GM19468 (cell line): ENCODE measurements around the gene MAN1A1.

Experiments
- ATAC-seq: cut with Tn5 transposase; IDR thresholded peaks from one replicate; pipeline ENCODE4 v1.9.1; 2021; ENCODE audit warnings: mild to moderate bottlenecking, moderate library complexity, moderate number of reproducible peaks; ENCODE audit not compliant: unreplicated experiment; ENCODE audit errors: extremely low read depth

Gene MAN1A1

DNA sequence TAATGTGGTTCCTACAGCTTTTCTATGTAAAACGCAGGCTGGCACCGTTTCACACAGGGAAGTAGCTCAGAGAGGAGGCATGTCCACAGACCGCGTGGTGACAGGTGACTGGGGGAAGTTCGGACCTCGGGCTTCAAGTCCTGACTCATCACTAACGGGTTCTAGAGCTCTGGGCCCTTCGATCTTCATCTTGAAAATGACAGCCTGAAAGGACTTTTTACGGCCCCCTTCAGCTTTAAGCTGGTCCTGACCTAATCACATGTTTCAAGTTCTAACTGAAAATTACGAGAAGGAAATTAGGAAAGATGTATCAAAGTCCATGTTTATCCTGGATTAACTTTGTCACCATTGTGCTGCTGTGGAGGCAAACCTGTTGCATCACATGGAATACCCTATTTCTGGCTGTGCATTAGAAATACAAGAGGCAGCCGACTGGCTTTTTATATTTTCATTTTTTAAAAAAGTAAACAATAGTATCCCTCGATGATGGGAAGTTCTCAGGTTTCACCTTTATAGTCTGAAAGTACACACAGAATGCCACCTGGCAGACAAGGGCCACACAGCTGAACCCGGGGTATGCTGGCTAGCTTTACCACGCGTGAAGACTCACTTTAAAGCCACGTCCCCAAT, 2.0 kb downstream of the MAN1A1 start:
- ATAC-seq = no peak

- ATAC-seq = no peak
Measured at GRCh38 chr6:119346936-119347335, 2.6 kb downstream of the MAN1A1 start.

- no peak for ATAC-seq
Measured at GRCh38 chr6:119346450-119346849, 3.1 kb downstream of the MAN1A1 start.

DNA sequence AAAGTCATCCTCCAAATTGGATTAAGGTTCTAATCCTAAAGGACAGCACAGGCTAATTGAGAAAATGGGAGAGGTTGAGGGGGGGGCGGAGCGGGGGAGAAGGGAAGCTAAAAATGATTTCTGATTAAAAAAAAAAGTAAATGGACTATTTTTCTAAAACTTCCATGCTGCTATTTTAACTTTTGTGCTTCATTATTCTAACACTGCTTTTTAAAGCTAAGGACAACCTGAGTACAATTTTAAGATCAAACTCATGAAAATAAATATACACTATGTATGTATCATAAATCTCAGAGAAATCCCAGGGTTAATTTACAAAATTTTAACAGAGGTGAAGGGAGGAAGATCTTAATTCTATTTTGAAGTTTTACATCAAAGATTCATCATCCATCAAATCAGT, 4.4 kb downstream of the MAN1A1 start:
- no peak for ATAC-seq

DNA sequence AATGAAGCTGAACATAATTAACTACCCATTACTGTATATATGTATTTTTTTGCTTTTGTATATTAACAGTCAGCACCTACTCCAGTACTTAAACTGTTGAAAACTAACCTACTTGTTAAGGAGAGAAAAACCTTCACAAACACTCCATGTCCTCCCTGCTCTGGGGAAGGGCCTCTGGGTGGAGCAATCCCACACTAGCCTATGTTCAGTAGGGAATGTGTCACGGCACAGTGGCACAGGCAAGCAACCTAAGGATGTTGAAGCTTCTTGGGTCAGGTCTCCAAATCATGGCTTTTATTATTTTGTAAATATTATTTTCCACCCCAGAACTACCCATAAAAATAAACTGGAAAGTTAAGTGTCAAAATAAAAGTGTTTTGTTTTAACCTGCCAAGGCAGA, 5.3 kb downstream of the MAN1A1 start:
- no peak for ATAC-seq

DNA sequence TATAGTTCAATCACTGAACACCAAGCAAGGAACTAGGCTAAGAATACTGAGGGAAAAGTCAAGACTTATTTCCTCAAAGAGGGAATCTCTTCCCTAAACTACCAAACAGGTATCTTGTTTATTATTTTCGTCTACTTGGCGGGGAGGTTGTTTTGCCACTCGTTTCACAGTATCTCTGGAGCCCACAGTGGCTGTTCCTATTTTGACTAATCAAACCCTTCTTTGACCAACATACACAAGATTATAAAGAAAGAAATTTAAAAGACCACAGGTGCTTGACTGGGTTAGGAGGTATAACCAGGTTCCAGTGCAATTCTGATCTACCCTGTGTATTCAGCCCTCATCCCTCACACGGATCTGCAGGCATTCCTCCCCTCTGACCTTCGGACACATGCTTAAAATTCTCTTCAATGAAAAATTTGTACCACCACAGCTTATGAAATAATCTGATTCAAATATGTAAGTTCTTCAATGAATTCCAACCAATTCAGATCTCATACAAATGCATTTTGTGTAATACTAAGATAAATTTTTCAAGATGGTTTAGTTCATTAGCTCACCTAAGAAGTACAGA, 5.9 kb downstream of the MAN1A1 start:
- no peak for ATAC-seq

DNA sequence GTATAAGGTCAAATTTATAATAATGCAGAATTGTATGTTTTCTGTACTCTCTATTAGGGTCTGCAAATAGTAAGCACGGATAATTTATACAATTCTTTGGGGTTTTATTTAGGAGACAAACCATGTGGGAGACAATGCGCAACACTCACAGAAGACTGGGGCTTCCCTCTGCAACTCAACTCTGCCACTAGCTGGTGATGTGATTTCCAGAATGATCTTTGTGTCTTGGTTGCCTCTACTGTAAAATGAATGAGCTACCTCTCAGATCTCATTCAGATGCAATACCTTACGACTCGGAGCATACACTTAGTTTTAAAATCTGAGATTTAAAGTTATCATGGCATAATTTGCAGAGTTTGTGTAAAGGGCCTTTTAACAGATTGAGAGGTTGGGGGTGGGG, 6.4 kb downstream of the MAN1A1 start:
- no peak for ATAC-seq

GRCh38 chr6:119342430-119342829, 7.1 kb downstream of the MAN1A1 start:
- ATAC-seq = no peak

- ATAC-seq = no peak
Measured at GRCh38 chr6:119340796-119341487, 8.6 kb downstream of the MAN1A1 start.

DNA sequence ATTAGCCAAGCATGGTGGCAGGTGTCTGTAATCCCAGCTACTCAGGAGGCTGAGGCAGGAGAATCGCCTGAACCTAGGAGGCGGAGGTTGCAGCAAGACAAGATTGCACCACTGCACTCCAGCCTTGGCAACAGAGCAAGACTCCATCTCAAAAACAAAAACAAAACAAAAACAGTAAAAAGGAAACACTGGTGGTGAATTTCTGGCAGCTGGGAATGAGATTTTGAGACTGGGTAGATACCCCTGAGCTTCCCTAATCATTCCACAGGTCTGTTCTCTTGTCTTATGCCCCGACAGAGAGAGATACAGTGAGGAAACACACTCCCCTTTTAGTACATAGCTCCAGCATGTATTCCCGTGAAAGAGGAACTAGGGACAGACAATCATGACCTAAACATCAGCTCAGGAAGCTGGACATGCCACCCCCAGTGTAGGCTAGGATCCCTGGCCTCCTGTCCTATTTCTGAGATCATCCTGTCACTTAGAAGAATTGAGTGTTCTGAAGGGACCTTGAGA, 9.6 kb downstream of the MAN1A1 start:
- no peak for ATAC-seq

- ATAC-seq = no peak
Measured at GRCh38 chr6:119337762-119338161, 11.8 kb downstream of the MAN1A1 start.

- ATAC-seq = no peak
Measured at GRCh38 chr6:119337252-119337651, 12.3 kb downstream of the MAN1A1 start.

GRCh38 chr6:119334535-119335264, 14.9 kb downstream of the MAN1A1 start:
- no peak for ATAC-seq

GRCh38 chr6:119333707-119334295, 15.8 kb downstream of the MAN1A1 start:
- ATAC-seq = no peak

- ATAC-seq = no peak
Measured at GRCh38 chr6:119333063-119333609, 16.4 kb downstream of the MAN1A1 start.

DNA sequence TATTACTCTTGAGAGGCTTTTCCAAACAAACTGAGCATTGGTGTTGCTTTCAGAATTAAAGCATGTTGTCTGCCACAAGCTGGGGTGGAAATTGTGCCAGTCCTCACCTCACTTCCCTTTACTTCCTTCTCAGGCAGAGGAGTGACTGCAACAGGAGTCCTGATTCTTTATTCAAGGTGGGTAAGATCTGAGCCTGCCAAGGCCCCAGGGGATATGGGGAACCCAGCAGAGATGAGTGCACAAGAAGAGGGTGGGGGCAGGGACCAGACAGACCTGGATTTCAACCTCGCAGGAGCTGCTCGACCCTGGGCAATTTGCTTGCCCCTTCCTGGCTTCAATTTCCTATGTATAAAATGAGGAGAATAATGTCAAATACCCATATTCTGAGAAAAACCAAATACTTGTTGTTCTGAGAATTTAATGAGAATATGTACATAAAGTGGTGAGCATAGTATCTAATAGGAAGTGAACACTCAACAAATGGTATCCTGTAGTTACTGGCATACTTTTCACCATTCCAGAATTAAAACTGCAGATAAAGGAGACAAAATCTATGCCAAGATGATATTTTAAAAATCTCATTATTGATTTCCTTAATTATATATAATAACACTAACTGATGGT, 17.8 kb downstream of the MAN1A1 start:
- ATAC-seq = no peak

DNA sequence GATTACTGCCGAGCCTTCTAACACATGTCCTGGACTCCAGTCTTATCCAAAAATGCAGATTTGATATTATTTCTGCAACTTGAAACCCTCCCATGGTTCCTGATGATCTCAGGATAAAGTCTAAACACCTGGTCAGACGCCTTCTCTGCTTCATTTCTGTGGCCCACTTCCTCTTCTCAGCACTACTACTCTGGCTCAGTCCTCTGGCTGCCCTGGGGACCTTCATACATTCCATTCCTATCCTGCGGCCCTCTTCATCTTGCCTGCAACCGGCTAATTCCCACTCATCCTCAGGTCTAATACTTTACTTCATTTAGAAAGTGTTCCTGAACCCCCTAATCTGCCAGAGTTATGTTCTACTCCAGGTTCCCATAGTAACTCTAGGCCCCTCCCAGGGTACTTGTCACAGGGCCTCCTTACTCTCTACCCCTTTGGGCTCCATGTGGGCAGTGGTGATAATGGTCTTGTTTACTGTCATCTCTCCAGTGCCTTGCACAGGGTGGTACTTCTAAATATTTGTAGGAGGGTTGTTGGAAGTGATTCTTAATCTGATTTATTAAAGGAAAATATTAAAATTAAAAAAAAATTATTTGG, 18.9 kb downstream of the MAN1A1 start:
- no peak for ATAC-seq

GRCh38 chr6:119329794-119330180, 19.8 kb downstream of the MAN1A1 start:
- ATAC-seq = no peak
